OCI-LY7 (cell line): ENCODE results near the gene HACE1. TPM values are rescaled to one million over a fixed set of nuclear protein-coding genes. Genes with fewer than 3 reads are reported as not detected.

Experiments used
- BruUV-seq: library from RNA; stranded (reverse); fragments of 400-500 nt; replicated peaks from 2 replicates; lab custom pipeline; 2021; lab: Mats Ljungman, UMichigan
- CTCF ChIA-PET: fragments of 300-600 bp; sonication (Branson Sonifier 250); formaldehyde crosslinking; loops from one replicate; lab custom pipeline; 2022; ENCODE audit warnings: antibody characterized with exemption; ENCODE audit not compliant: unreplicated experiment; lab: Charles Lee
- POLR2A ChIA-PET: fragments of 300-600 bp; sonication (Branson Sonifier 250); formaldehyde crosslinking; loops from one replicate; lab custom pipeline; 2022; ENCODE audit warnings: antibody characterized with exemption; lab: Charles Lee
- DNase-seq: peaks from one replicate; pipeline ENCODE4 v3.0.0-alpha.2; 2015; ENCODE audit warnings: low spot score
- H2AFZ ChIP-seq: fragments of 200-600 bp; sonication (generic), shearing (Covaris generic); 2 replicates; pipeline ENCODE4 v1.6.1; 2014; ENCODE audit warnings: mild to moderate bottlenecking, antibody characterized with exemption, low read length, moderate library complexity
- H3K27ac ChIP-seq: fragments of 200-600 bp; sonication (generic); 2 replicates; pipeline ENCODE4 v1.5.1; 2014; ENCODE audit warnings: mixed run types, low read depth, mild to moderate bottlenecking, moderate library complexity, low read length, inconsistent platforms; ENCODE audit not compliant: poor library complexity, severe bottlenecking
- H3K36me3 ChIP-seq: fragments of 200-600 bp; sonication (generic); 2 replicates; pipeline ENCODE4 v1.6.1; 2014; ENCODE audit warnings: mild to moderate bottlenecking, antibody characterized with exemption, low read length, moderate library complexity, mixed read lengths; ENCODE audit not compliant: insufficient read depth
- H3K4me1 ChIP-seq: fragments of 200-600 bp; sonication (generic); 2 replicates; pipeline ENCODE4 v1.5.1; 2014; ENCODE audit warnings: mild to moderate bottlenecking, low read length; ENCODE audit not compliant: insufficient read depth, poor library complexity, severe bottlenecking
- H3K4me2 ChIP-seq: fragments of 200-600 bp; sonication (generic); 2 replicates; pipeline ENCODE4 v1.6.1; 2014; ENCODE audit warnings: mild to moderate bottlenecking, low read length
- H3K4me3 ChIP-seq: fragments of 200-600 bp; sonication (generic); 2 replicates; pipeline ENCODE4 v1.5.1; 2014; ENCODE audit warnings: mild to moderate bottlenecking, low read depth, low read length; ENCODE audit not compliant: poor library complexity, severe bottlenecking
- H3K79me2 ChIP-seq: fragments of 200-600 bp; sonication (generic); 2 replicates; pipeline ENCODE4 v1.6.1; 2016; ENCODE audit warnings: low read depth, mild to moderate bottlenecking, low read length, moderate library complexity, mixed read lengths; ENCODE audit not compliant: insufficient read depth
- H3K9me2 ChIP-seq: fragments of 200-600 bp; sonication (generic); 2 replicates; pipeline ENCODE4 v1.6.1; 2016; ENCODE audit warnings: mild to moderate bottlenecking, low read length, mixed read lengths; ENCODE audit not compliant: insufficient read depth
- H3K9me3 ChIP-seq: fragments of 200-600 bp; sonication (generic); 2 replicates; pipeline ENCODE4 v1.6.1; 2014; ENCODE audit warnings: mild to moderate bottlenecking, mixed run types, low read length, mixed read lengths
- H4K20me1 ChIP-seq: fragments of 200-600 bp; sonication (generic); 2 replicates; pipeline ENCODE4 v1.6.1; 2014; ENCODE audit warnings: mild to moderate bottlenecking, antibody characterized with exemption, low read length, moderate library complexity, mixed read lengths; ENCODE audit not compliant: insufficient read depth
- EZH2phosphoT487 ChIP-seq: fragments of 200-600 bp; sonication (generic); IDR thresholded peaks from 2 replicates; pipeline ENCODE4 v1.6.1; 2018; ENCODE audit warnings: low read depth, borderline replicate concordance, mild to moderate bottlenecking, mixed run types, antibody characterized with exemption, low read length, moderate library complexity, mixed read lengths
- intact Hi-C: fragments of 100-400 bp; cut with micrococcal nuclease; formaldehyde crosslinking; loops from one replicate; pipeline ENCODE4 v1.10.0; 2022; ENCODE audit not compliant: unreplicated experiment
- total RNA-seq, 2 experiments: library from RNA; depleted of rRNA in 1 of 2; stranded (reverse); fragments of >200 nt in 1 of 2; shearing (Covaris generic) in 1 of 2; gene quantifications; 2 replicates each; pipeline ENCODE4 v1.2.3, GENCODE V29; 2014 to 2022
- TF ChIP-seq, protein P1 (sequence below): fragments of 200-600 bp; sonication (generic); conservative IDR thresholded peaks from 2 replicates; pipeline ENCODE4 v1.5.1; 2014; ENCODE audit warnings: mild to moderate bottlenecking, antibody characterized with exemption, low read length, moderate library complexity, mixed read lengths

The HACE1 gene
- total RNA-seq, 2 experiments from 2014 or later = 16.6 to 22.1 TPM

- Histone ChIP-seq H2AFZ (no peak overlapping the region), H3K9me2 (no peaks in the 10 kb centered on the region), H3K4me2 (no peak overlapping the region), H3K36me3 (no peaks in the 10 kb centered on the region), H3K27ac (no peak overlapping the region), H3K79me2 (no peaks in the 10 kb centered on the region), H3K4me1 (no peaks in the 10 kb centered on the region), H3K4me3 (no peak overlapping the region), H4K20me1 (0 out of 2 replicates have a peak, but pooled peaks cover 4% of the 10 kb centered on the region), H3K9me3 (no peaks in the 10 kb centered on the region)
- CTCF ChIA-PET = no interaction called here
- no TSS peak for BruUV-seq
- DNase-seq = no peak
- POLR2A ChIA-PET = interaction anchor here (0.7 kb wide), 1 partner anchor 186 kb away, joined by 3 read pairs; no protein-coding TSS in a partner anchor
- TF ChIP-seq, protein P1, sequence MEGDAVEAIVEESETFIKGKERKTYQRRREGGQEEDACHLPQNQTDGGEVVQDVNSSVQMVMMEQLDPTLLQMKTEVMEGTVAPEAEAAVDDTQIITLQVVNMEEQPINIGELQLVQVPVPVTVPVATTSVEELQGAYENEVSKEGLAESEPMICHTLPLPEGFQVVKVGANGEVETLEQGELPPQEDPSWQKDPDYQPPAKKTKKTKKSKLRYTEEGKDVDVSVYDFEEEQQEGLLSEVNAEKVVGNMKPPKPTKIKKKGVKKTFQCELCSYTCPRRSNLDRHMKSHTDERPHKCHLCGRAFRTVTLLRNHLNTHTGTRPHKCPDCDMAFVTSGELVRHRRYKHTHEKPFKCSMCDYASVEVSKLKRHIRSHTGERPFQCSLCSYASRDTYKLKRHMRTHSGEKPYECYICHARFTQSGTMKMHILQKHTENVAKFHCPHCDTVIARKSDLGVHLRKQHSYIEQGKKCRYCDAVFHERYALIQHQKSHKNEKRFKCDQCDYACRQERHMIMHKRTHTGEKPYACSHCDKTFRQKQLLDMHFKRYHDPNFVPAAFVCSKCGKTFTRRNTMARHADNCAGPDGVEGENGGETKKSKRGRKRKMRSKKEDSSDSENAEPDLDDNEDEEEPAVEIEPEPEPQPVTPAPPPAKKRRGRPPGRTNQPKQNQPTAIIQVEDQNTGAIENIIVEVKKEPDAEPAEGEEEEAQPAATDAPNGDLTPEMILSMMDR = no peak
- TF ChIP-seq EZH2phosphoT487 = no peak
- intact Hi-C loops = no loop called here
Observed at GRCh38 chr6:104816125-104816524, 43.6 kb downstream of the HACE1 start.

DNA sequence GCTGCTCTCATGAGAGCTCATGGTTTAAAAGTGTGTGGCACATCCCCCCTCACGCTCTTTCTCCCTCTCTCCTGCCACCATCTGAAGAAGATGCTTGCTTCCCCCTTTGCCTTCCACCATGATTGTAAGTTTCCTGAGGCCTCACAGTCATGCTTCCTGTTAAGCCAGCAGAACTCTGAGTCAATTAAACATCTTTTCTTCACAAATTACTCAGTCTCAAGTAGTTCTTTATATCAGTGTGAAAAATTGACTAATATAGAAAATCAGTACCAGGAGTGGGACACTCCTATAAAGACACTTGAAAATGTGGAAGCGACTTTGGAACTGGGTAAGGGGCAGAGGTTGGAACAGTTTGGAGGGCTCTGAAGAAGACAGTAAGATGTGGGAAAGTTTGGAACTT is 45.0 kb downstream of the HACE1 start:
- Histone ChIP-seq H3K4me2 (no peak overlapping the region), H3K4me1 (no peaks in the 10 kb centered on the region), H3K27ac (no peak overlapping the region), H4K20me1 (0 out of 2 replicates have a peak, but pooled peaks cover 4% of the 10 kb centered on the region), H3K9me3 (no peaks in the 10 kb centered on the region), H3K9me2 (no peaks in the 10 kb centered on the region), H2AFZ (no peak overlapping the region), H3K36me3 (no peaks in the 10 kb centered on the region), H3K4me3 (no peak overlapping the region), H3K79me2 (no peaks in the 10 kb centered on the region)
- intact Hi-C loops = no loop called here
- no TSS peak for BruUV-seq
- no peak for DNase-seq
- TF ChIP-seq, protein P1 = no peak
- TF ChIP-seq EZH2phosphoT487 = no peak
- ChIA-PET CTCF (no interaction called here), POLR2A (no interaction called here)

GRCh38 chr6:104813552-104813951 is 46.2 kb downstream of the HACE1 start:
- BruUV-seq = no TSS peak
- no peak for TF ChIP-seq EZH2phosphoT487
- TF ChIP-seq, protein P1 = no peak
- no peak for DNase-seq
- no peaks in the 10 kb centered on the region for H3K4me1 ChIP-seq
- no peak overlapping the region for H3K4me3 ChIP-seq
- no peaks in the 10 kb centered on the region for H3K9me3 ChIP-seq
- H2AFZ ChIP-seq = no peak overlapping the region
- no peaks in the 10 kb centered on the region for H3K9me2 ChIP-seq
- ChIA-PET CTCF (no interaction called here), POLR2A (no interaction called here)
- no peak overlapping the region for H3K4me2 ChIP-seq
- no peaks in the 10 kb centered on the region for H3K36me3 ChIP-seq
- H3K79me2 ChIP-seq = no peaks in the 10 kb centered on the region
- H3K27ac ChIP-seq = no peak overlapping the region
- H4K20me1 ChIP-seq = 0 out of 2 replicates have a peak, but pooled peaks cover 2% of the 10 kb centered on the region
- intact Hi-C loops = no loop called here
